Parathyroid adenoma (tissue), 2 donors: ENCODE data around the gene SHOX.
"Not testable (repeated sequence)": the region's sequence is repeated elsewhere in the genome, so short reads cannot be mapped to it uniquely, and the experiment has no call there.

Experiments used
- H2AFZ ChIP-seq: fragments of 300-600 bp; sonication (generic); one replicate; pipeline ENCODE4 v1.7.0; 2017; ENCODE audit warnings: antibody characterized with exemption, mild to moderate bottlenecking
- H3K27ac ChIP-seq: fragments of 300-600 bp; sonication (generic); one replicate; pipeline ENCODE4 v1.7.0; 2017
- H3K27me3 ChIP-seq: fragments of 300-600 bp; sonication (generic); one replicate; pipeline ENCODE4 v1.7.0; 2017; ENCODE audit warnings: low read length; ENCODE audit not compliant: control insufficient read depth, insufficient read depth
- H3K36me3 ChIP-seq: fragments of 300-600 bp; sonication (generic); one replicate; pipeline ENCODE4 v1.7.0; 2017; ENCODE audit warnings: low read length; ENCODE audit not compliant: control insufficient read depth, insufficient read depth
- H3K4me1 ChIP-seq: fragments of 300-600 bp; sonication (generic); one replicate; pipeline ENCODE4 v1.7.0; 2017; ENCODE audit warnings: control low read depth
- H3K4me2 ChIP-seq: fragments of 300-600 bp; sonication (generic); one replicate; pipeline ENCODE4 v1.7.0; 2017; ENCODE audit warnings: low read length
- H3K4me3 ChIP-seq: fragments of 300-600 bp; sonication (generic); one replicate; pipeline ENCODE4 v1.7.0; 2017; ENCODE audit warnings: low read depth, low read length
- H3K79me2 ChIP-seq: fragments of 300-600 bp; sonication (generic); one replicate; pipeline ENCODE4 v1.7.0; 2017; ENCODE audit warnings: control low read depth
- H3K9ac ChIP-seq: fragments of 300-600 bp; sonication (generic); one replicate; pipeline ENCODE4 v1.7.0; 2017; ENCODE audit warnings: mild to moderate bottlenecking
- H3K9me3 ChIP-seq: fragments of 300-600 bp; sonication (generic); one replicate; pipeline ENCODE4 v1.7.0; 2017; ENCODE audit warnings: low read length; ENCODE audit not compliant: control insufficient read depth
- TF ChIP-seq, protein P1 (sequence below): fragments of 300-600 bp; sonication (generic); IDR thresholded peaks from one replicate; pipeline ENCODE4 v1.7.0; 2017; ENCODE audit warnings: antibody characterized with exemption, mild to moderate bottlenecking
- donor health status: primary hyperparathyroidism.

SHOX gene

DNA sequence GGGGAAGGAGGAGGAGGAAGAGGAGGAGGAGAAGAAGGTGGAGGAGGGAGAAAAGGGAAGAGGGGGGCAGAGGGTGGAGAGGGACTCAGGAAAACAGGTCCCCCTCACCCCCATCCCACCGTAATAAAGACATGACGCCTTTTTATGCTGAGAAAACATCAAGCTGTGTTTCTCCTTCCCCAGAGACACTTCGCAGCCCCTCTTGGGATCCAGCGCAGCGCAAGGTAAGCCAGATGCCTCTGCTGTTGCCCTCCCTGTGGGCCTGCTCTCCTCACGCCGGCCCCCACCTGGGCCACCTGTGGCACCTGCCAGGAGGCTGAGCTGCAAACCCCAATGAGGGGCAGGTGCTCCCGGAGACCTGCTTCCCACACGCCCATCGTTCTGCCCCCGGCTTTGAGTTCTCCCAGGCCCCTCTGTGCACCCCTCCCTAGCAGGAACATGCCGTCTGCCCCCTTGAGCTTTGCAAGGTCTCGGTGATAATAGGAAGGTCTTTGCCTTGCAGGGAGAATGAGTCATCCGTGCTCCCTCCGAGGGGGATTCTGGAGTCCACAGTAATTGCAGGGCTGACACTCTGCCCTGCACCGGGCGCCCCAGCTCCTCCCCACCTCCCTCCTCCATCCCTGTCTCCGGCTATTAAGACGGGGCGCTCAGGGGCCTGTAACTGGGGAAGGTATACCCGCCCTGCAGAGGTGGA, 45.3 kb upstream of the SHOX start:
- no peaks in the 10 kb centered on the region for H3K36me3 ChIP-seq
- TF ChIP-seq, protein P1, sequence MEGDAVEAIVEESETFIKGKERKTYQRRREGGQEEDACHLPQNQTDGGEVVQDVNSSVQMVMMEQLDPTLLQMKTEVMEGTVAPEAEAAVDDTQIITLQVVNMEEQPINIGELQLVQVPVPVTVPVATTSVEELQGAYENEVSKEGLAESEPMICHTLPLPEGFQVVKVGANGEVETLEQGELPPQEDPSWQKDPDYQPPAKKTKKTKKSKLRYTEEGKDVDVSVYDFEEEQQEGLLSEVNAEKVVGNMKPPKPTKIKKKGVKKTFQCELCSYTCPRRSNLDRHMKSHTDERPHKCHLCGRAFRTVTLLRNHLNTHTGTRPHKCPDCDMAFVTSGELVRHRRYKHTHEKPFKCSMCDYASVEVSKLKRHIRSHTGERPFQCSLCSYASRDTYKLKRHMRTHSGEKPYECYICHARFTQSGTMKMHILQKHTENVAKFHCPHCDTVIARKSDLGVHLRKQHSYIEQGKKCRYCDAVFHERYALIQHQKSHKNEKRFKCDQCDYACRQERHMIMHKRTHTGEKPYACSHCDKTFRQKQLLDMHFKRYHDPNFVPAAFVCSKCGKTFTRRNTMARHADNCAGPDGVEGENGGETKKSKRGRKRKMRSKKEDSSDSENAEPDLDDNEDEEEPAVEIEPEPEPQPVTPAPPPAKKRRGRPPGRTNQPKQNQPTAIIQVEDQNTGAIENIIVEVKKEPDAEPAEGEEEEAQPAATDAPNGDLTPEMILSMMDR = no peak

DNA sequence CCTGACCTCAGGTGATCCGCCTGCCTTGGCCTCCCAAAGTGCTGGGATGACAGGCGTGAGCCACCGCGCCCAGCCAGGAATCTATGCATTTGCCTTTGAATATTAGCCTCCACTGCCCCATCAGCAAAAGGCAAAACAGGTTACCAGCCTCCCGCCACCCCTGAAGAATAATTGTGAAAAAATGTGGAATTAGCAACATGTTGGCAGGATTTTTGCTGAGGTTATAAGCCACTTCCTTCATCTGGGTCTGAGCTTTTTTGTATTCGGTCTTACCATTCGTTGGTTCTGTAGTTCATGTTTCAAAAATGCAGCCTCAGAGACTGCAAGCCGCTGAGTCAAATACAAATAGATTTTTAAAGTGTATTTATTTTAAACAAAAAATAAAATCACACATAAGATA, 44.2 kb upstream of the SHOX start:
- Histone ChIP-seq H3K27ac (no peak overlapping the region), H3K36me3 (no peaks in the 10 kb centered on the region), H3K27me3 (no peaks in the 10 kb centered on the region), H2AFZ (no peak overlapping the region), H3K79me2 (no peaks in the 10 kb centered on the region), H3K9me3 (no peaks in the 10 kb centered on the region), H3K4me2 (no peak overlapping the region), H3K9ac (no peak overlapping the region), H3K4me1 (no peaks in the 10 kb centered on the region), H3K4me3 (no peak overlapping the region)
- TF ChIP-seq, protein P1 = no peak

More for the DNA sequence above, 45.3 kb upstream of the SHOX start:
- no peaks in the 10 kb centered on the region for H3K27me3 ChIP-seq
- no peak overlapping the region for H3K4me2 ChIP-seq
- H3K4me1 ChIP-seq = no peaks in the 10 kb centered on the region
- no peaks in the 10 kb centered on the region for H3K9me3 ChIP-seq
- H3K4me3 ChIP-seq = no peak overlapping the region
- no peaks in the 10 kb centered on the region for H3K79me2 ChIP-seq
- no peak overlapping the region for H3K9ac ChIP-seq
- no peak overlapping the region for H2AFZ ChIP-seq
- no peak overlapping the region for H3K27ac ChIP-seq

DNA sequence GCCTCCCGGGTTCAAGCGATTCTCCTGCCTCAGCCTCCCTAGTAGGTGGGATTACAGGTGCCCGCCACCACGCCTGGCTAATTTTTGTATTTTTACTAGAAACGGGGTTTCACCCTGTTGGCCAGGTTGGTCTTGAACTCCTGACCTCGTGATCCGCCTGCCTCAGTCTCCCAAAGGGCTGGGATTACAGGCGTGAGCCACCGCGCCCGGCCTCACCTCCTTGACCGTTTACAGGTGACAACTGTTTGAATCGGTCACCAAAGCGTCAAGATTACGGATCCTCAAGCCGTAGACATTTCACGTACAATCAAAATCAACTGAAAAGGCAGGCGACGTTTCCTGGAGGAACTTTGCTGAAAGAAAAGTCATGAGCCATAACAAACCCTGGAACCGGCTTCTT, 41.3 kb upstream of the SHOX start:
- not testable (repeated sequence) for H3K9ac ChIP-seq, H3K4me1 ChIP-seq, H3K27me3 ChIP-seq, H2AFZ ChIP-seq, H3K79me2 ChIP-seq, H3K36me3 ChIP-seq, H3K27ac ChIP-seq, H3K4me2 ChIP-seq, H3K4me3 ChIP-seq, H3K9me3 ChIP-seq

DNA sequence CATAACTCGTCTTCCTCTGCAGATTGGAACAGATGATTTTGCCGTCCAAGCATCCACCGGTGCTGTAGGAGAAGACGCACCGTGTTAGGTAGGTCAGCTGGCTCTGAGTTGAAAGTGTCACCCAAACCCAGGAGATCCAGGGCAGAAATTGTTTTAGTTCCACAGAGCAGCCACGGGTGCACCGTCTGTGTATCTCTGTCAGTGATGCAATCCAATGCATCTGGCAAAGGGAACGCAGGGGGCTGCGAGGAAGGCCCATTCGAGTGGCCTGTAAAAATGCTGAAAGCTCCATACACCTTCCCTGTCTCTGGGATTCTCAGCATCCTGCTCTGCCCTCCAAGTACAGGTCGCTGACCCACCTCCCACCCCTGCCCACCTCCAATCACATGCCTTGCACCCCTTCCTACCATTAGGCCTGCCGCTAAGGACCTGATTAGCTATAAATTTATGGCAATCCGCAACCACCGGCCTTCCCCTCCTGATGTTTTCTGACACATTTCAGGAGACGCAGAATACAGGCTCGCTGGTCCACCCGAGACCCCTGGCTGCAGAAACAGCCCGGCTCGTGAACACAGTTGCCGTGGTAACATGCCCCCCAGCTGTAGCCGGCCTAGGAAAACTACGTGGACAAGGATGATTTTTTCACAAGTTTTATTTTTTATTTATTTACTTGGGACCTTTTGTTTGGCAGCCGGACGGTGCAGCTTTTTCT, 39.7 kb upstream of the SHOX start:
- Histone ChIP-seq H3K9ac (no peak overlapping the region), H3K79me2 (no peaks in the 10 kb centered on the region), H2AFZ (no peak overlapping the region), H3K27me3 (no peaks in the 10 kb centered on the region), H3K4me1 (no peaks in the 10 kb centered on the region), H3K9me3 (no peaks in the 10 kb centered on the region), H3K27ac (no peak overlapping the region), H3K4me3 (no peak overlapping the region), H3K36me3 (no peaks in the 10 kb centered on the region), H3K4me2 (no peak overlapping the region)
- TF ChIP-seq, protein P1 = no peak

DNA sequence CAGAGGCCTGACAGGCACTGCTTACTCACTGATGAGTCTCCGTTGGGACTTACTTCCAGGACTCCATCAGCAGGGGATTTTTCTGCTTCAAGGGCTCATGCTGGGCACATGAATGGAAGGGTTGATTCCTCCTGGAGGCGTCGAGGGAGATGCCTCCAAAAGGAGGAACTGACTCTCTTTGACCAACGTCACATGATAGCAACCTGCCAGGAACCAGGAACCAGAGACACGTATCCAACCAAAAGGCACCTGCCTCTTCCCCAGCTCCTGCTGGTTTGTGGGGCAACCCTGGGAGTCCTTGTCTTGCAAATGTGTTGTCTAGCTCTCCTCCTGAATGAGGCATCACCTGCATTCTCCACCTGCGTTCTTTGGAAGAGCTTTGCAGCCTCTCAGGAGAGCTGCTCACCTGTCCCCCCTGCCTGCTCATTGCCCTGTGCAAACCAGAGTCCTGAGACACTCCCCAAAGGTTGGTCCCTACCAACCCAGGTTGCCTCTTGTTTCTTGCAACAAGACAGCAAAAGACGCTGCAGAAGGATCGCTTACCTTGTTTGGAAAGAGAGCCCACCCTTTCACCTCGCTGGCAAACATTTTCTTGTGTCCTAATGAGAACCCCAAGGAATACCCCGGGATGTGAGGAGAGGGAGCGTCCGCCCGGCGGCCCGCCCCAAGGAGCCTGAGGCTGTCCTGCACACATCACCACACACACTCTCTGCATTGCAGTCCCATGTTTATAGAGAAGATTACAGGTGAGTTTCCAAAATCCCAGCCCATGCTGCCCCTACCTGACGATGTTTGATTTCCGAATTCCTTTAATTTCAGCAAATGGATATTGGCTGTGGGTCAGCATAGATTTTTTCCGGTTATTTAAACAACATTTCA, 30.5 kb upstream of the SHOX start:
- TF ChIP-seq, protein P1 = no peak
- H3K27ac ChIP-seq = no peak overlapping the region
- H3K36me3 ChIP-seq = no peaks in the 10 kb centered on the region
- H3K4me3 ChIP-seq = no peak overlapping the region
- no peaks in the 10 kb centered on the region for H3K27me3 ChIP-seq
- no peak overlapping the region for H3K4me2 ChIP-seq
- no peaks in the 10 kb centered on the region for H3K4me1 ChIP-seq
- no peak overlapping the region for H2AFZ ChIP-seq
- no peak overlapping the region for H3K9ac ChIP-seq
- no peaks in the 10 kb centered on the region for H3K9me3 ChIP-seq
- H3K79me2 ChIP-seq = no peaks in the 10 kb centered on the region

DNA sequence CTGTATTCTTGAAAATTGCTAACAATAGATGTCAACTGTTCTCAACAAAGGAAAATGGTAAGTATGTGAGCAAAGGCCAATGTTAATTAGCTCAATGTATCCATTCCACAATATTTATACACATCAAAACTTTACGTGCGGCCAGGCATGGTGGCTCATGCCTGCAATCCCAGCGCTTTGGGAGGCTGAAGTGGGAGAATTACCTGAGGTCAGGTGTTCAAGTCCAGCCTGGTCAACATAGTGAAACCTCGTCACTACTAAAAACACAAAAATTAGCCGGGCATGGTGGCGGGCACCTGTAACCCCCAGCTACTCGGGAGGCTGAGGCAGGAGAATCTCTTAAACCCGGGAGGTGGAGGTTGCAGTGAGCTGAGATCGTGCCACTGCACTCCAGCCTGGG, 27.6 kb upstream of the SHOX start:
- H3K36me3 ChIP-seq, H2AFZ ChIP-seq, H3K27ac ChIP-seq, H3K27me3 ChIP-seq, H3K4me1 ChIP-seq, H3K4me2 ChIP-seq, H3K9me3 ChIP-seq, H3K79me2 ChIP-seq, H3K9ac ChIP-seq, H3K4me3 ChIP-seq: not testable (repeated sequence)

DNA sequence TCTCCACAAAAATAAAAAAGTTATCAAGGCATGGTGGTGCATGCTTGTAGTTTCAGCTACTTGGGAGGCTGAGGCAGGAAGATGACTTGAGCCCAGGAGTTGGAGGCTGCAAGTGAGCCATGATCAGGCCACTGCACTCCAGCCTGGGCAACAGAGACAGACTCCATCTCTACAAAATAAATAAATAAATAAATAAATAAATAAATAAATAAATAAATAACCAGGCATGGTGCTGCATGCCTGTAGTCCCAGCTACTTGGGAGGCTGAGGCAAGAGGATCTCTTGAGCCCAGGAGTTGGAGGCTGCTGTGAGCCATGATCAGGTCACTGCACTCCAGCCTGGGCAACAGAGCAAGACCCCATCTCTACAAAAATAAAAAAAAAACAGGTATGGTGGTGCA, 26.0 kb upstream of the SHOX start:
- not testable (repeated sequence) for H3K4me3 ChIP-seq, H3K4me2 ChIP-seq, H3K4me1 ChIP-seq, H3K36me3 ChIP-seq, H3K27me3 ChIP-seq, H2AFZ ChIP-seq, H3K9ac ChIP-seq, H3K79me2 ChIP-seq, H3K27ac ChIP-seq, H3K9me3 ChIP-seq
